Coronary artery (tissue), 2 donors: ENCODE measurements around the gene PTPRJ.

Source experiments
- DNase-seq: peaks from one replicate; pipeline ENCODE4 v3.0.0-alpha.2; 2017; ENCODE audit warnings: low spot score
- H3K27ac ChIP-seq, 2 donors: fragments of 200-600 bp; sonication (generic); one replicate each; pipeline ENCODE4 v1.5.1; 2016 to 2019
- H3K4me3 ChIP-seq: fragments of 200-600 bp; sonication (generic); 2 replicates; pipeline ENCODE4 v1.5.1; 2016; ENCODE audit warnings: mild to moderate bottlenecking, moderate library complexity
- TF ChIP-seq, protein P1 (sequence below): fragments of 200-600 bp; sonication (generic); IDR thresholded peaks from one replicate; pipeline ENCODE4 v1.5.1; 2019; ENCODE audit warnings: antibody characterized with exemption

Gene PTPRJ

DNA sequence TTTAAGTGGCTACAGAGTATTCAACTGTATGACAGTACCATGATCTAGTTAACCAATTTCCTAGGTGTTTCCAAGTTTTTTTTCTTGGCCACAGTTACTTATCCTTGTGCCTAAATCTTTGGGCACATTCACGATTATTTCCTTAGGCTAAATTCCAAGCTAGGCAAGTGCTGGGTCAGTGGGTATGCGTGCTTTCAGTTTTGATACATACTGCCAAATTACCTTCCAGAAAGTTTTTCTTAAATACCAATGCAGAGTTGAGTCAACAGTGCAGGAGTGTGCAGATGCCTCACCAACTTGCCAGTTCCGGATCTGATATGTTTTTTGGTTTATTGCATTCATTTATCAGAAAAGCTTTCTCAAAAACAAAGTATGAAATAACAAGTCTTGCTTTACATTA, 168.4 kb downstream of the PTPRJ start:
- no peak for DNase-seq
- H3K27ac ChIP-seq, result no peak overlapping the region
- TF ChIP-seq, protein P1, sequence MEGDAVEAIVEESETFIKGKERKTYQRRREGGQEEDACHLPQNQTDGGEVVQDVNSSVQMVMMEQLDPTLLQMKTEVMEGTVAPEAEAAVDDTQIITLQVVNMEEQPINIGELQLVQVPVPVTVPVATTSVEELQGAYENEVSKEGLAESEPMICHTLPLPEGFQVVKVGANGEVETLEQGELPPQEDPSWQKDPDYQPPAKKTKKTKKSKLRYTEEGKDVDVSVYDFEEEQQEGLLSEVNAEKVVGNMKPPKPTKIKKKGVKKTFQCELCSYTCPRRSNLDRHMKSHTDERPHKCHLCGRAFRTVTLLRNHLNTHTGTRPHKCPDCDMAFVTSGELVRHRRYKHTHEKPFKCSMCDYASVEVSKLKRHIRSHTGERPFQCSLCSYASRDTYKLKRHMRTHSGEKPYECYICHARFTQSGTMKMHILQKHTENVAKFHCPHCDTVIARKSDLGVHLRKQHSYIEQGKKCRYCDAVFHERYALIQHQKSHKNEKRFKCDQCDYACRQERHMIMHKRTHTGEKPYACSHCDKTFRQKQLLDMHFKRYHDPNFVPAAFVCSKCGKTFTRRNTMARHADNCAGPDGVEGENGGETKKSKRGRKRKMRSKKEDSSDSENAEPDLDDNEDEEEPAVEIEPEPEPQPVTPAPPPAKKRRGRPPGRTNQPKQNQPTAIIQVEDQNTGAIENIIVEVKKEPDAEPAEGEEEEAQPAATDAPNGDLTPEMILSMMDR, result no peak

DNA sequence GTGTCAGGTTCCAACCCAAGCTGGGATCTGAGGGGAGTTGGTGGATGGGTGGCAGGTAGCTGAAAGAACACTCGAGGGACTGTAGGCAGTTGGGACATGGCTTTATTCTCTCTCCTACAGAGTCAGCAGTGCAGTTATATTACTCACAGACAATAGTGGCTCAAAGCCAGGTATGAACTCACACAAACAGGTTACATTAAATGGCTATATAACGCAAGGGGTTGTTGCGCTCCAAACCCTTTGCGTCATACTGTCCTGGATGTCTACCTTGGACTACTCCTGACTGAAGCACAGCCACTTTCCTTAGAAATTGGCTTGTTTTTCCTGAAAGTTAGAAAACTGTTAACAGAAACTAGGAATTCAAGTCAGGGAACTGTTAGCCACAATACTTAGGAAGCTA, 169.9 kb downstream of the PTPRJ start:
- TF ChIP-seq, protein P1, result no peak
- no peak overlapping the region for H3K27ac ChIP-seq
- H3K4me3 ChIP-seq, result no peak overlapping the region
- no peak for DNase-seq

More for the DNA sequence above, 168.4 kb downstream of the PTPRJ start:
- H3K4me3 ChIP-seq, result no peak overlapping the region

DNA sequence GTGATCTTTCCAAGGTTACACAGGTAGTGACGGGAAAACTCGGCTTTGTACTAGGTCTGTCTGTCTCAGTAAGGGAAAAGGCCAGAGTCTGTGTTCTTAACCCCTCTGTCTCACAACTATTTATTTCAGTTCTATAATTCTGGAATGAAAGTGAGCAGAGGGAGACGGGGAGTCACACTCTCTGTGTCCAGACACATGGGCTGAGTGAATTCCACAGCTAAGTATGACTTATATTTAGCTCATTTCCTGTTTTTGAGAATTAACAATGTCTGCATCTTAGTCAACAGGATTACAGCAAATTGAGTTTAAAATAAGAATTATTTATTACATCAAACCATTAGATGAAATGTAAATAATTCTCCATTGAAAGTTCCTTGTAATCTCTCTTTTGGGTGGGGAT, 173.8 kb downstream of the PTPRJ start:
- no peak overlapping the region for H3K27ac ChIP-seq
- TF ChIP-seq, protein P1, result no peak
- H3K4me3 ChIP-seq, result no peak overlapping the region
- DNase-seq, result no peak

GRCh38 chr11:48161951-48162884, 181.9 kb downstream of the PTPRJ start:
- TF ChIP-seq, protein P1, result no peak
- no peak overlapping the region for H3K27ac ChIP-seq
- DNase-seq, result no peak

GRCh38 chr11:48162885-48163268, 182.5 kb downstream of the PTPRJ start:
- no peak for DNase-seq
- Histone ChIP-seq H3K27ac (no peak overlapping the region), H3K4me3 (no peak overlapping the region)
- TF ChIP-seq, protein P1, result no peak

More at GRCh38 chr11:48161951-48162884, 181.9 kb downstream of the PTPRJ start:
- no peak overlapping the region for H3K4me3 ChIP-seq

GRCh38 chr11:48163360-48164100, 183.2 kb downstream of the PTPRJ start:
- Histone ChIP-seq H3K4me3 (no peak overlapping the region), H3K27ac (no peak overlapping the region)
- TF ChIP-seq, protein P1, result no peak
- no peak for DNase-seq
